Stimulated activated CD4-positive, alpha-beta T cell treated with anti-CD3 and anti-CD28 coated beads, Interleukin-15, amount 100 ng/mL, for 1 hour (primary cell): ENCODE measurements around the gene BMERB1.

Experiments used
- DNase-seq, 2 donors: peaks; one replicate each; pipeline ENCODE4 v3.0.0-alpha.2; 2020; ENCODE audit warnings: low read depth in 1 of 2, low spot score in 1 of 2

BMERB1 gene

DNA sequence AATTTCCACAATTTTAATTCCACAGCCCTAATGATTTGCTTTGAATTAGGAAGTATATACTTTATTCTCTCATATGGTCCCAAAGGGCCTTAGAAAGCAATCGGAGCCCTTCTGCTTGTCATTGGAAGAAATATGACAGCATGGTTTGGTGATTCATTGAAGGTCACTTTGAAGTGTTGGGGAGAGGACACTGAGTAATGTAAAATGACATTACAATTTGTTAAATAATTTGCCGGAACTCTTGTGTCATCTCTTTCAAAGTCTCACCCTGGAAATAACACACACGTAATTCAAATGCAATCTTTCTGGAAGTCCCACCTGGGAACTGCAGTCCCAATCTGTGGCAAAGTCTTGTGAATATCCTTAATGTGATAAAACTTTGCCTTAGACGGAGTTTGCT, 59.8 kb downstream of the BMERB1 start:
- DNase-seq, result no peak

DNA sequence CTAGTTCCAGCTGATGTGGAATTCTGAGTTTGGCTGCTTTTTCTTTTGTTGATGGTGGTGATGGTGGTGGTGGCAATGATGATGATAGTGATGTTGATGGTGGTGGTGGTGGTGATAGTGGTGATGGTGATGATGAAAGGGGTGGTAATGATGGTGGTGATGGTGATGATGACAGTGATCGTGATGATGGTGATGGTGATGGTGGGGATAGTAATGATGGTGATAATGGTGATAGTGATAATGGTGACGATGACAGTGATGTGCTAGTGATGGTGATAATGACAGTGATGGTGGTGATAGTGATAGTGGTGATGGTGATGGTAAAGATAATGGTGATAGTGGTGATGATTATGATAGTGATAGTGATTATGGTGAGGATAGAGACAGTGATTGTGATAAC, 61.5 kb downstream of the BMERB1 start:
- no peak for DNase-seq

DNA sequence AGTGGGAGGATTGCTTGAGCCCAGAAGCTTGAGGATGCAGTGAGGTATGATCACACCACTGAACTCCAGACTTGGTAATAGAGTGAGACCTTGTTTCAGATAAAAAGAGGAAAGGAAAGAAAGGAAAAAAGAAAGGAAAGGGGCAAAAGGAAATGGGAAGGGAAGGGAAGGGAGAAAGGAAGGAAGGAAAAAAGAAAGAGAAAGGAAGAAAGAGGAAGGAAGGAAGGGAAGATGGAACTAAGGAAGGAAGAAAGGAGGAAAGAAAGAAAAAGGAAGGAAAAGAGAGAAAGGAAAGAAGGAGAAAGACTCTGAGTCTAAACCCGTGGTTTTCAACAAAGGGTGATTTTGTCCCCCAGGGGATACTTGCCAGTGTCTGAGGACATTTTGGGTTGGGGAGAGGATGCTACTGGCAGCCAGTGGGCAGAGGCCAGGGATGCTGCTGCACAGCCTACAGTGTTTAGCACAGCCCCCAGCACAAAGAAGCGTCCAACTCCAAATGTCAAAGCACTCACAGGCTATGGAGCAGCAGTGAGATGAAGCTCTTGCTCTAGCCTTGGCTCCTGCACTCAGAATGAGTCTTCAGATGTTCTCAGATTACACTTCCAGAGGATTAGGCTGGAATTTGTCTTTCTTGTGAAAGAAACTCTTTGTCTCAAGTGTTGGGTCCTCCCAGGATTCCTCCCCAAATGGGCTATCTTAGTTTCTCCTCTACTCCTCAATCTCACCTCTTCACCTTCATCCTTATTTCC, 64.2 kb downstream of the BMERB1 start:
- no peak for DNase-seq

DNA sequence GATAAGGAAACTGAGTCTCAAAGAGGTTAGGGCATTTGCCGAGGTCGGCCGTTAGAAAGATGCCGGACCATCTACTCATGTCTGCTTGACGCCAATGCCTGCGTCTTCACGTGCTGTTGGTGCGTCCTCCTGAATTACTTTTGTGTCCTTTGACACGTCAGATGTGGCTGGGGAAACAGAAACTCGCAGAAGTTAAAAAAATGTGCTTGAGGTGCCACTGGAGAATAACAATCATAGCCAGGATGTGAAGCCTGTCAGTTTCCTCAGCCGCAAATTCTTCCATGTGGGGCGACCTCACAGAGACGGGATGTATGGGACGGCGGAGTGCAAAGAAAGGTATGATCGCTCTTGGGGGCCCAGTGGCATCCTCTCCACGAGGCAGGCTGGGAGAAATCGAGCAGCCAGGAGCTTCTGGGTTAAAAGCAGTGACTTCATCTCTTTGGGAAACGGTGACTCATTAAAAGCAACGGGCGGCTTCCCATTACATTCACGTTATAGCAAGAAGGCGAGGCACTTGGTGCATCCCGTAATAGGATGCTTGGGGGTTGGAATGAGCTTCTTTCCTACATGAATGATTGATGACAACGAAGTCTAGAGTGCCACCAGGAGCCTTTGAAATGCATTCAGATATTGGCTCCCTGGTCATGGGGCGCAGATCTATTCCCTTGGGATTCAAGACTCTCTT, 67.8 kb downstream of the BMERB1 start:
- no peak for DNase-seq

DNA sequence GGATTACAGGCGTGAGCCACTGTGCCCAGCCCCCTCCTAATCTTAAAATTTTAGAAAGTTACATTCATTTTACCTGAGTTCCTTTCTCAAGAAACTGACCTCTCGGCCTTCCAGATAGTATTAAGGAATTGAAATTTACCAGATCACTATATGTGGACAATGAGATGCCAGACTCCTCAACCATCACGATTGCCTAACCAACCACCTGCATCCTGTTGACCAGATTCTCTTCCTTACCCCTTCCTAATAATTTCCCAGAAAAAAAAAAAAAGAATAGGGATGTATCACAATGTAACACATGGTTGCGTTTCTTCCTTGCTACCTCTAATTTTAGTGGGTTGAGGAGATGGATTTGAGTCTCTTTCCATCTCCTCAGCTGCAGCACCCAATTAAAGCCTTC, 72.1 kb downstream of the BMERB1 start:
- no peak for DNase-seq

DNA sequence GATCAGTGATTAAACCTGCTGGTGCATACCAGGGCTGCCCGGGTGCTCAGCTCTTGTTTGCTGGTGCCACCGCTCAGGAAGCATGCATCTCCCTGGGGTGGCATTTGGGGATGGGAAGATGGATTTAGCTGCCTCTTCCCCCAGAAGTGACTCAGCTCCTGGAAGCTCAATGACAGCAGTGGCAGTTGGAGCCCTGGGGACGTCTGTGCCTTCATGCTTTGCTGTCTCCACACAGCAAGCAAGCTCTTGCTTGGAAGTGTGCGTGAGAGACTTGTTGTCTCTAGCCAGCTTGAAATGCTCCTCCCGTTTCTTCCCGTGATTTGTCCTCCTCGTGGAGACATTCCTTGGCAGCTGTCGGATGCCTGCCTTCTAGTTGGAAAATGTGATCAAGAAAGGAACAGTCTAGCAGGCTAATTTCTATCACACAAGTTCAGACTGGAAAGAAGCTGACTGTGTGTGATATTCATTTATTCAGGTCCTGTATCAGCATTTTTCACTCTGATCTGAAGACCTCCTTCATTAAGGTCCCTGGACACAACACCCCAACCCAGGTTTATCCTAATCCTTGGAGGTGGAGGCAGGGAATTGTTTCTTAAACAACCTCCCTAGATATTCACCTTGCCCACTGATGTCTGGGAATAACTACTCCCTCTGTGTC, 73.0 kb downstream of the BMERB1 start:
- no peak for DNase-seq

DNA sequence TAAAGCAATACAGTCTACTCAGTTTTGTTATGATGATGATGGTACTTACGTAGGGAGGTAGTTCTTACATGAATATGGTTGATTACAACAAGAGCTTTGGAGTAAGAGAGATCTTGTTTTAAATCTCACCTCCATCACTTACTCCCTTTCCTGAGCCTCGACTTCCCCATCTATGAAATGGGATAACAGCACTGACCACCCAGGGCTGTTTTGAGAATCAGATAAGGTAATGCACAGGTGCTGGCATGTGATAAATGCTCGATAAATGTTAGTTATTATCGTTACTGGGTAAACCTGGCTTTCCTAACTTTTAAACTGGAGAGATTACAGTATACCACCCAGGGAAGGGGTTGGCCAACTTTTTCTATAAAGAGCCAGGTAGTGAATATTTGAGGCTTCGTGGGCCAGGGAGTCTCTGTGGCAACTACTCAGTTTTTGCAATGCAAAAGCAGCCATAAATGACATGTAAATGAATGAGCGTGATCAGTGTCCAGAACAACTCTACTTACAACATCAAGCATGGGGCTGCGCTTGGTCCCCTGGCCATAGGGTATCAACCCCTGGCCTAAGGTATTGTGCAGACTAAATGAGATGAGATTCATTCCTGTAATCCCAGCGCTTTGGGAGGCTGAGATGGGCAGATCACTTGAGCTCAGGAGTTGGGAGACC, 73.7 kb downstream of the BMERB1 start:
- DNase-seq, result no peak

DNA sequence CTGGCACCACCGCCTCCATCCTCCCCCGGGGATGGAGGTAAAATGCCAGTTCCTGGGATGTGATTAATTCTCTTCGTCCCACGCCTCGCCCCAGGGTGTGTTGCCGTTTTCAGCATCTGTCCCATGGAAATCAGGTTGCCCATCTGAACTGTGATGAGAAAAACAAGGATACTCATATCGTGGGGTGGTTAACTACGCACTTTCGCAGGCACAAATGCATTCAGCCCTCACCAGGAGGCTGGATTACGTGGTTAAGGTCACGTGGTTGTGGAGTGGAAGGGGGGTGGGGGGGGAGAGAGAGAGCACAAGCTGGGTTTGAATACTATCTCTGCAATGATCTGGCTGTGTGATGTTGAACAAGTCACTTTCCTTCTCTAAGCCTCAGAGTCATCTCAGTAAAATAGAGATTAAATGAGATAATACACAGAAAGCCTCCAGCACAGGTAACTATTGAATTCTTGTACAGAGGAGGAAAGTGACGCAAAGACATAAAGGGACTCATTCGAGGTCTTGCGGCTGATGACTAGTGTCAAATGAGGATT, 74.7 kb downstream of the BMERB1 start:
- DNase-seq, result no peak

DNA sequence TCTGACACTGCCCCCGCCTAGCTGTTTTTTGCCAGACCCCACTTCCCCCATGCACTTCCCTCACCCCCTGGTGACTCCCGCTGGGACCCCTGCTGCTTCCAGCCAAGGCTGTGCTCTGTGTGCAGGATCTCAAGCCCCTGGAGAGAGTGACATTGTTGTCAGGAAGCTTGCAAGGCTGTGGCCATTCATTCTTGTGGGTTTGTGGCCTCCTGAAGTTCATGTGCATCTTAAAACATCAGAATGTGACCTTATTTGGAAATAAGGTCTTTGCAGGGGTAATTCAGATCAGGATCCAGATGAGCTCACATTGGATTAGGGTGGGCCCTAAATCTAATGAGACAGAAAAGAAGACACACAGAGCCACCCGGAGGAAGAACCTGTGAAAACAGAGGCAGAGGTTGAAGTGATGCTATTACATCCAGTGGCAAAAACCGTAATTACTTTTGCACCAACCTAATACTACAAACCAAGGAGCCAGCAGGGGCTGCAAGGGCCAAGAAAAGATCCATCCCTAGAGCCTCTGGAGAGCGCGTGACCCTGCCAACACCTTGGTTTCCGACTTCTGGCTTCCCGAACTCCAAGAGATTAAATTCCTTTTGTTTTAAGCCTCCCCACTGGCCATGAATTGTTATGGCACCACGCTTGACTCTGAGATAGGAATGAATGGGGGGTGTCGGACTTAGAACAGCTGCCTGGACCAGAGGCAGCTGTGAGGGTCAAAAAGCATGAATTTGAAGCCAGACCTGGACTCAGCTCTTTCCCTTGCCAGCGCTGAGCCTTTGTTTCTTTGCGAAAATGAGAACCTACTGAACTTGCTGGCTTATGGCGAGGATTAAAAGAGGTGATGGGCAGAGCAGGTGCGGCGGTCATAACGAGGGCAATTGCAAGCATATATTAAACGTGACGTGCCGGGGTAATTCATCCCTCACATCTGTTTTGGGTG, 75.5 kb downstream of the BMERB1 start:
- no peak for DNase-seq

DNA sequence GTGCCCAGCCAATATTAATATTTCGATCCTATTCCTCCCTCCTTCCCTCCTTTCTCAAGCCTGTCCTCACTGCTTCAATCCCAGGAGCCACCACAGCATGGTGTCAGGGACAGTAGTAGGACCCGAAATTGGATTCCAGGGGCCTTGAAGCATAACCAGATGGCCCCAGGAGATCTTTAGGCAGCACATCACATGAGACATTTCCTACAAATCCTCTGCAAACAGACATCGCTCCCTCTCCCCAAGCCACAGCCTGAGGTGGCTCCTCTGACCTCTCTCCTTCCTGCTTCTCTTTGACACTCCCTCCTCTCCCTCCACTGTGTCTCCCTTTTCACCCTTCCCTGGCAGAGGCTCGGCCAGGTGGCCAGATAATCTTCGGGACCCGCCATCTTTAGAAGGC, 76.6 kb downstream of the BMERB1 start:
- DNase-seq, result no peak

DNA sequence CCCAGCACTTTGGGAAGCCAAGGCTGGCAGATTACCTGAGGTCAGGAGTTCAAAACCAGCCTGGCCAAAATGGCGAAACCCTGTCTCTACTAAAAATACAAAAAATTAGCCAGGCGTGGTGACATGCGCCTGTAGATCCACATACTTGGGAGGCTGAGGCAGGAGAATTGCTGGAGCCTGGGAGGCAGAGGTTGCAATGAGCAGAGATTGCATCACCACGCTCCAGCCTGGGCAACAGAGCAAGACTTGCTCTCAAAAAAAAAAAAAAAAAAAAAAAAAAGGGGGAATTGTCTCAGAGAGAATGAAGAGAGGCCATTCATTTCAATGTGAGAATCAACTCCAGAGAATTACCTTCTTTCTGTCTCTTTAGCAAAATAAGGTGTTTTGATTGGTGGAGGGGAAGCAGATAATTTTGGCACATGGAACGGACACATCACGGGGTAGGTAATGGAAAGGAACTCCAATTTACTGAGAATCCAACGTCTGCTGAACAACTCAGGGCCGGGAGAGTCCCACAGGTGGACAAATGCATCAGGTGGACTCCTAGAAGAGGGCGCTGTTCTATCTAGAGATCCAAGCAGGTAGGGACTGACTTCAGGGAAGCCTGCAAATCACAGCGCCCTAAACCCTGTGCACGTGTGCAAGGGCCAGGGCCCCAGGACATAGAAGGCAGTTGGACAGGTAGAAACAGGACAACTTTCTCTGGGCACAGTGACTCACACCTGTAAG, 77.5 kb downstream of the BMERB1 start:
- no peak for DNase-seq

DNA sequence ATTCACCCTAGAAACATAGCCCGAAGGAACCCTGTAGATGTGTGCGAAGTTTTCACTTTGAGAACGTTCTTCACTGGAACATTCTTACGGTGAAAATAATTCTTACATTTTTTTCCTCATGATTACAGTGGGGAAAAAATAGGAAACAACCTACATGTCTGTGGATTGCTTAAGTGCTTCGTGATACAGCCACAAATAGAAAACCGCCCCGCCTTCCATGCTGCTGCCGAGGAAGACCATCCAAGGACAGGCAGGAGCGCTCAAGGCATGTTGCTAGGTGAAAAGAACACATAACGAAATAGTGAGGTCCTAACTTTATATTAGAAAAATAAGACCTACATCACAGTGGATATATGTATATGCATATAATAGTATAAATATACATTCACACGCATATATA, 78.8 kb downstream of the BMERB1 start:
- no peak for DNase-seq

DNA sequence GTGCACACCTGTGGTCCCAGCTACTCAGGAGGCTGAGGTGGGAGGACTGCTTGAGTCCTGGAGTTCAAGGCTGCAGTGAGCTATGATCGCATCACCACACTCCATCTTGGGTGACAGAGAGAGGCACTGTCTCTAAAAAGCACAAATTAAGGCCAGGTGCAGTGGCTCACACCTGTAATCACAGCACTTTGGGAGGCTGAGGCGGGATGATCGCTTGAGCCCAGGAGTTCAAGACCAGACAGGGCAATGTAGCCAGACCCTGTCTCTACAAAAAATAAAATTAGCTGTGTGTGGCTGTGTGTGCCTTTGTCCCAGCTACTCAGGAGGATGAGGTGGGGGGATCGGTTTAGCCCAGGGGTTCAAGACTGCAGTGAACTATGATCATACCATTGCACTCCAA, 81.6 kb downstream of the BMERB1 start:
- no peak for DNase-seq

DNA sequence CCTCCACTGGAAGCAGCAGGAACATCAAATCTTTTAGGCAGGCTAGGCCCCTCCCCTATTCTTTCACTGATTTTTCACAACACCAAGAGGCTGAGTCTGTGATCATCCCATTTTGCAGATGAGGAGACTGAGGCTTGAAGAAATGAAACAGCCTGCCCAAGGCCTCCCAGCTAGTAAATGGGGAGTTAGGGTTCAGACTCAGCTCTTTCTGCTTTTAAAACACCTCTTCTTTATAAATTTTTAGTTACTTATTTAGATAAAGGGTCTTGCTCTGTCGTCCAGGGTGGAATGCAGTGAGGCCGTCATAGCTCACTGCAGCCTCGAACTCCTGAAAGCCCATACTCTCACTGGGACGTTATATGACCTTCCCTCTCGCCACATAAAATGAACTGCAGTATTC, 82.2 kb downstream of the BMERB1 start:
- DNase-seq, result no peak

DNA sequence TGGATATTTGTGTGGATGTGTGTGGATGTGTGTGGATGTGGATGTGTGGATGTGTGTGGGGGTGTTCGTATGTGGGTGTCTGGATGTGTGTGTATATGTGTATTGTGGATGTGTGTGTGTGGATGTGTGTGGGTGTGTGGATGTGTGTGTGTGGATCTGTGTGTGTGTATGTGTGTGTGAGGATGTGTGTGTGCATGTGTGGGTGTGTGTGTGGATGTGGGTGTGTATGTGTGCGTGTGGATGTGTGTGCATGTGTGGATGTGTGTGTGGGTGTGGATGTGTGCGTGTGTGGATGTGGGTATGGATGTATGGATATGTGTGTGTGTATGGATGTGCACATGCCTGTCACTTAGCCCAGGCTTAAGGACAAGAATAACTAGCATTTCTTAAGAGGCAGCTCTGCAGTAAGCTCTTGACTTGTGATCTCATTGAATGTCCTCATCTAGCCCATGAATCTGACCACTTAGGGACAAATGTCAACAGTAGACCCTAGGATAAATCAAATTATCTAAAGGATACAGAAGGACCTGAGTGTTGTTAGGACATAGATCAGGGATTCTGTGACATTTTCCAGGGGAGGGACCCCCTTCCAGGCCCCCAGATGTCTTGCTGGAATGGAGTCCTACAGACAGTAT, 83.5 kb downstream of the BMERB1 start:
- DNase-seq, result no peak

DNA sequence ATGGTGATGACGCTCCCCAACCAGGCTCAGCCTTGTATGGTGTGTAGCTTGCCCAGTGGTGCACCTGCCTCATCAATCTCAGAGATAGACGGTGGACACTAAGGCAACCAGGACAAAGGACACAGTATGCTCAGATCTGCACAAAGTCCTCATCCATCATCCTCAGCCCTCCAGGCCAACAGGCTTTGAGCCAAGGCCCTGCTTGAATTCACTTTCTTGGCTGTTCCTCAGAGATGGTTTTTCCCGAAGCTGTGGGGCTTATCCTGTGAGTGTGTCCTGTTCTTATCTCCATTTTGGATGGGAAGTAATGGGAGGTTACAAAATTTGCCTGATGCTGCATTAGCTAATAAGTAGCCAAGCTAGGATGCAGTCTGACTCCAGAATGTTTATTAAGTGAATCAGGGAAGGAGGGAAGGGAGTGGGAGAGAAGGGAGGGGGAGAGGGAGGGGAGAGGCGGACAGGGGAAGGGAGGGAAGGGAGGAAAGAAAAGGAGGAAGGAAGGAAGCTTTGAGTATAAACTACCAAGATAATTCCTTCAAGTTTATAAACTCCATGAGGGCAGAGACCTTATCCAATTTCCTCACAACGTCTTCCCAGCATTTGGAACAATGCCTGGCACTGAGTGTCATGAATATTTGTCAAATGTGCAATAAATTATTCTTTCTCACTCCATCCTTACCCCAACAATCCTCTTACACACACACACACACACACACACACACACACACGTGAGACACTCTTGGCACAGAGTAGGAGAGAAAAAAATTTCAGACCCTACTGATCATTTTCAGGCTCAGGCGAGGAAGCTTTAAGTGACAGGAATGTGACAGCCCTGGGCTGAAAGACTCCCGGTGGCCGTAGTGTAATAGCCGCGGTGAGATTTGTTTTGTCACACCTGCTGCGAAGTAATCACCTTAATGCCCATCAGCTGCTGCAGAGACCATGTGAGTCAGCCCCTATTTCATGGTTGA, 84.3 kb downstream of the BMERB1 start:
- no peak for DNase-seq

DNA sequence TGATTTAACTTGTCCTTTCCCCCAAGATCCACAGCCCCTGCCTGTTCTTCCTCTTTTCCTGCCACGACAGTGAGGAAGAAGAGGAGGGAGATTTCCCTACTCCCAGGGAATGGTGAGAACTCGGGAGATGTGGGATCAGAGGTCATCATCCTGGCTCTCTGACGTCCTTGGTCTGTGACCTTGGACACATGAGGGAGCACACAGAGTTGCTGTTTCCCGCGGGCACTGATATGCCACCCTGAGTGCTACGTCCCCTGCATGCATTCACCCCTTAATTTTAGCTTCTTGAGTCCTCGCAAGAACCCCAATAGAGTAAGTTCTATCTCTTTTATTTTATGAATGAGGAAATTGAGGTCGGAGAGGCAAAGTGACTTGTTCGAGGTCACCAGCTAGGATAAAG, 85.4 kb downstream of the BMERB1 start:
- no peak for DNase-seq

DNA sequence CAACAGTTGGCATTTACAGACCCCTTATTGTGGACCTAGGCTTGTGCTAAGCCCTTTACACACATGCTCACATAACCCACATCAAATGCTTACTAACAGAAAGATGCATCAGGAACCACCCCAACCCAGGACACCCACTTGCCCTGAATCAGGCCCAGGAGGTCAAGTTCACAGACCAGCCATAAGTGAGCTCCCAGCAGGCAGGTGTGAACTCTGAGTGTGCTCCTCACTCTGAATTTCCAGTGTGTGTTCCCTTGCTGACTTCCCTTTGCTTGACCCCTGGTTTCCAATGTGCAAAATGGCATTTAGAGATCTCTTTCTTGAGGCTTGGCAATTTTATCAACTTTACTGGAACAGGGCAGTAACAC, 87.0 kb downstream of the BMERB1 start:
- DNase-seq, result no peak
